HG03439 (cell line): ENCODE data around the gene PLSCR2.
"Not testable (repeated sequence)": the region's sequence is repeated elsewhere in the genome, so short reads cannot be mapped to it uniquely, and the experiment has no call there.

Experiments used
- ATAC-seq: cut with Tn5 transposase; IDR thresholded peaks from one replicate; pipeline ENCODE4 v1.9.1; 2021; ENCODE audit warnings: mild to moderate bottlenecking, moderate library complexity; ENCODE audit not compliant: unreplicated experiment

The PLSCR2 gene

DNA sequence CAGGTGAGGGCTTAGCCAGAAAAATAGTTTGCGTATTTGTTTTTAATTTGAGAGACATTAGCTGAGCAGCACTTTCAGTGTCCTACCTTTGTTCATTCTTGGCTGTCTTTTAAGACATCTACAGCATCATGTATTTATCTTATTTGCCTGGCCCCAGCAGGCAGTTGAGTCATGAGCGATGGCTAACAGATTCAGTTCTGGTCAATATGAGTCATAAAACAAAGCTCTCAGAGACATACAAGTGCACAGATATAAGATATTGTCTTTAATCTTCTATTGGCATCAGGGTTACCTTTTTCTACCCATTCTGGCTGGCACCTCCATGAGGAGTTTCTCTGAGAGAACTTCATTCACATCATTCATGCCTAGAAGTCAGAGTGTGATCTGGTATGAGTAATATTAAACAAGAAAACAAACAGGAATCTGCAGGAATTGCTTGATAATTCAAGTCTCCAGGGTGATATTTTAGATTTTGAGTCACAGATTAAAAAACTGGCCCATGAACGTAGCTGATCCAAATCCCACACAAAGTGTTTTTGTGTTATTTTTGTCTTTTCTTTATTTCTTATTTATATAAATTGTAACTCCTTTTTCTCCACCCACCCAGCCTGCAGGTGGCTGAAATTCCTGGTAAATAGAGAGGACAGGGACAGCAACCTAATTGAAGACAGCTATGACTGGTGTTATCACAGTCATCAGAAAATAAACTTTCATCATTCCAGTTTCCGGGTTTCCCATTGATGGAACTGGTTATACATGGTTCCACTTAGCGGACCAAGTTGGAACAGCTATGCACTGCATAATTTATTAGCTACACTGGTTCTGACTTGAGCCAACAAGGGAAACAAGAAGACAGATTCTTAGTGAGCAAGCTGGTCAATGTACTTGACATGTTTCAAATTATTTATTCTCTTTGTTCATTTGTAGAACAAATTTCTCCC lies 47.3 kb downstream of the PLSCR2 start:
- ATAC-seq, result no peak

DNA sequence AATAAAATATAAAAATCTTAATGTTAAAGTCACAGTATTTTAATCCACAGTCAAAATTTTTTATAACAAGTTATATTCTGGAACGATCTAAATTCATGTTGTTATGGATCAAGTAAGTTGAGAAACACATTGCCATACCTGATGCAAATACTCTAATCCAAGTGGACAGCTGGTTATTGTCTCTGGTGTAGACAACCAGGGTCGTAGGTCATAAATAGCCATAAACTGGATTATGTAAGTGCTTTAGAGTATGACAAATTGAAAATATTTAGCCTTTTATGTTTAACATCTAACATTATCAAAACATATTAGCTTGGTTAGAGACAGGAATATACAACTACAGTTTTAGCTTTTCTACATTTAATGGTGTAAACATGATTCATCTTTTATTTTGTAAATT lies 53.0 kb downstream of the PLSCR2 start:
- no peak for ATAC-seq

DNA sequence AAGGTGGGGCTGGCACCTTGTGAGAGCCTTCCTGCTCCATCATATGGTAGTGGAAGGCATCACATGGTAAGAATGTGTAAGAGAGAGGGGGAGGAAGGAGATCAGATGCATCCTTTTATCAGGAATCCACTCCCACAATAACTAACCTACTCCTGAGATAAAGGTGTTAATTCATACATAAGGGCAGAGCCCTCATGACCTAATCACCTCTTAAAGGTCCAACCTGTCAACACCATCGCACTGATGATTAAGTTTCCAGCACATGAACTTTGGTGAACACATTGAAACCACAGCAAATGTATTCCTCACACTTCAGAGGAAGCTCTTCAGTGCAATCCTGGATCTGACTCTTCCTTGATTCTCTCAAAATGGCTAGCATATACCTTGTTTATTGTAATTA lies 55.4 kb downstream of the PLSCR2 start:
- no peak for ATAC-seq

DNA sequence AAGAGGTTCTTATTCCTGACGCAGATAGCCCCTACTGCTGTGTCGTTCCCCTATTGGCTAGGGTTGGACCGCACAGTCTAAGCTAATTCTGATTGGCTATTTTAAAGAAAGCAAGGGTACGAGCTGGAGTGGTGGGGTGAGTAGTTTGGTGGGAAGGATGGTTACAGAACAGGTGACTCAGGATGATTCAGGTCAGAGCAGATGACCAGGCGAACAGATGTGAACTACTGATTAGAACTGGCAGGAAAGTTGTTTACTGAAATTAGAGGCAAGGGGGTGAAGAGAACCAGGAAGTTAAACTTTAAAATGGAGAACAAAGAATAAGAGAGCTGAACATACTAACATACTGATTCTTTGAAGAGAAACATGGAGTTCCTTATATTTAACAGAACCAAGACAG lies 56.6 kb downstream of the PLSCR2 start:
- not testable (repeated sequence) for ATAC-seq

DNA sequence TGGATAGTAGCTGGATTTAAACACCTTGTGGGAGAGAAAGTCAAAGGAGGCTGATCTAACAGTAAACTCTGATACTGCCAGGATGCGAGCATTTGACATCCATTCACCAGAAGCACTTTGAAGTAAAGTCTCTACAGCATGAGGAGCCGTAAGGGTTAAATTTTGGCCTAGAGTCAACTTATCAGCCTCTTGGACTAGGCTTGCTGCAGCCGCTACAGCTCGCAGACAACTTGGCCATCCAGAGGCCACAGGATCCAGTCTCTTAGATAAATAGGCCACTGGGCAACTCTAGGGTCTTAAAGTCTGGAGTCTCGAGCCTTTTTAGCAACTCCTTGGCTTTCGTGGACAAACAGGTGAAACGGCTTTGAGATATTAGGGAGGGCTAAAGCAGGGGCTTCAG lies 61.4 kb downstream of the PLSCR2 start:
- no peak for ATAC-seq

DNA sequence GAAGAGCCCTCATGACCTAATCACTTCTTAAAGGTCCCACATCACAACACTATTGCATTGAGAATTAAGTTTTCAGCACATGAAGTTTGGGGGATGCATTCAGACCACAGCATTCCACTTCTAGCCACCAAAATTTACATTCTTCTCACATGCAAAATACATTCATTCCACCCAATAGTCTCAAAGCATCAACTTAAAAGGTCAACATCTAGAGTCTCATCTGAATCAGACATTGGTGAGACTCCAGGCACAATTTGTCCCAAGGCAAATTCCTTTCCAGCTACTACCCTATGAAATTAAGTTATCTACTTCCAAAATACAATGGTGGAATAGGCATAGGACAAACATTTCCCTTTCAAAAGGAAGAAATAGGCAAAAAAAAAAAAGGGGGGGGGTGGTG lies 64.9 kb downstream of the PLSCR2 start:
- ATAC-seq, result no peak

DNA sequence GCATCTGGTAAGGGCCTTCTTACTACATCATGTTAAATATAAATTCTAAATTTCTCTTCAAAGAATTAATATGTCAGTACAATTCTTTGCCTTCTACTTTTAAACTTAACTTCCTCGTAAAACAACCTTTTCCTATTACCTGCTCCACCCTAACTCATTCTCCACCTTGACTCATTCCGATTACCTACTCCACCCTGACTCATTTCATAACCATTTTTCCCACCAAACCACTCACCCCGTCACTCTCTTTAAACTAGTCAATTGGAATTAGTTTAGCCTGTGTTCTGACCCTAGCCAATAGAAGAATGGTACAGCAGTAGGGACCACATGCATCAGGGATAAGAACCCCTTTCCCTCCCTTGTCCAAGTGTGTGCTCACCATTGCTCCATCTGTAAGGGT lies 65.6 kb downstream of the PLSCR2 start:
- ATAC-seq, result no peak

DNA sequence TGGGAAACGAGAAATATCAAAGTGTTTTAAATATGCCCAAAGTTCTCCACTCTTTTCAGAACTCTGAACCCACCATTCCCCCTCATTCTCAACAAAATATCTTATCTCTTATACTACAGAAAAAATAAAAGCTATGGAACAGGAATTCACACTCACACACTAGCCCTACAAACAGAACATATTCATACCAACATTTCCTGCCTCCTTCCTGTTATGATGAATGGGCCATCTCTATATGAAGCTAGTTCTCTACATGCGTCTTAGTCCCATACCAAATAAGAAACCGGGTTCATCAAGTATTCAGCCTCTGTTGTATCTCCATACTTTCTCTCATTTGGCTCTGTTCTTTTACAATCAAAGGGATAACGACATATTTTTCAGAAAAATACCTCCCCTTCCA lies 72.6 kb downstream of the PLSCR2 start:
- no peak for ATAC-seq

DNA sequence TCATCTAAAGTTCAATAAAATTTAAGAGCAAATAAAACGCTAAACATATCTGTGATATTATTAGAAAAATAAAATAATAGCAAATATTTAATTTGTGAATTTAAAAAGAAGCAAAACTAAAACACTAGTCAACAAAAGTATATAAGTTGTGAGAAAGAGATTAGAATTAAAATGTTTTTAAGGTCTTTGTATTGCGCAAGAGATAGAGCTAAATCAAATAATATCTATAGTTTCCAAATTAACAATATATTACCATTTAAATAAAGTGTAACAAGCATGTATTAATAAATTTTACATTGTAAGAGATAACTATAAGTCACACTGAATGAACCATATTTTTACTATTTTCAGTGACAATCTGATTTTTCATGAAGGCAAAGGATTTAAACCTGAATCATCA lies 74.2 kb downstream of the PLSCR2 start:
- ATAC-seq, result no peak

DNA sequence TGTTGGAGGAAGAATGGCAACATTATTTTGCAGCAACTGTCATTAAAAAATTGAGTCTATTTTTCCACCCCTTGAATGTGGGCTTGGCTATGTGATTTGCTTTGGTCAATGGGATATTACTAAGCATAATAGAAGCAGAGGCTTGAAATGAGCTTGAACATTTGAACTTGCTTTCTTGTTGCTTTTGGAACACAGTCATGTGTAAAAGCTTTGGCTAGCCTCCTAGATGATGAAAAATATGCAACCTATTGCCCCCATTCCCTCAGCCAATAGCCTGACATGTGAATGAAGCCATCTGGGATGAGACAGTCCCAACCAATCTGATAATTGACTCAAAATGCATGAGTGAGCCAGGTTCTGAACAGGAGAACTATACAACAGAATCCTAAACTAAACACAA lies 78.4 kb downstream of the PLSCR2 start:
- ATAC-seq, result no peak

DNA sequence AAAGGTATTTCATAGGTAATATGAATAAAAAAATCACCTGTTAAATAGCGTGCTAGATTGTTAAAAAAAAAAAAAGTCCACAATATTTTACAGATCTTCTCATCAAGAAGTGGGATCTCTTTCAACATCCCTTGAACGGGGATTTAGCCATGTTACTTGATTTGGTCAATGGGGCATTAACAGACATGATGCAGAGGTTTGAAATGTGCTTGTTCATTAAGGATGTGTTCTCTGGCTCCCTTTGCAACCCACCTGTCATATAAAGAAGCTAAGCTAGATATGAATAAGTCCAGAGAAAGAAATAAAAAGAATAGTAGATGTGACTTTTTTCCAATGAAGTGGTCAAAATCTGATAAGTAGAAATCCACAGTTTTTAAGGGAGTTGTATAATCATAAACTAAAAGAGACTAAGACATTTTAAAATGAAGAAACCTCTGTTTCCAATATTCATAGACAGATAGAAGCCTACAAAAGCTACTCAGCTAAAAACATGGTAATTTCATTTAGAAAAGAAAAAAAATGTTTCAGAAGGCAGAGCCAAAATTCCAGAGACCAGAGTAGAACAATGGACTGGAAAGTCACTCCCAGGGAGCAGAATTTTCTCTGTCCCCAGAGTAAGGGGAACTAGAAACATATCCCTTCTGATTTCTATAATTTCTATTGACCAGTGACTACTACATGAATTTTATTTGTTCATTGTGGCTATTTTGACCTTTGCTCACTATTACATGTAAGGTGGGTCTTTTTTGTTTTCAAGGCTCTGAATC lies 79.2 kb downstream of the PLSCR2 start:
- ATAC-seq, result no peak

DNA sequence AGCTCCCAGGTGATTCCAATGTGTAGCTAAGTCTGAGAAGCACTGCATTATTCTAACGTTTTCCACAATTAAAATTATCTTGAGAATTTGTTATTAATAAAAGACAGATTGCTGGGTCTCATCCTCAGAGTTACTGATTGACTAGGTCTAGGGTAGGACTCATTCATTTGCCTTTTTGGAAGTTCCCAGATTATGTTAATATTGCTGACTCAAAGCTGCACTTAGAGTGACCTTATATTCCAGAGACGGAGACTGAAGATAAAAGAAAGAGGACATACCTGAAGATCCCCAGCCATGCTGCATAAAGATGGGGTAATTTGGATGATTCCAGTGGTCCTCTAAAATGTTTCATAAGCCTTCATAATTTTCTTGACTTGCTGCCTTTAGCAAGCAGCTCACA lies 81.8 kb downstream of the PLSCR2 start:
- ATAC-seq, result no peak

DNA sequence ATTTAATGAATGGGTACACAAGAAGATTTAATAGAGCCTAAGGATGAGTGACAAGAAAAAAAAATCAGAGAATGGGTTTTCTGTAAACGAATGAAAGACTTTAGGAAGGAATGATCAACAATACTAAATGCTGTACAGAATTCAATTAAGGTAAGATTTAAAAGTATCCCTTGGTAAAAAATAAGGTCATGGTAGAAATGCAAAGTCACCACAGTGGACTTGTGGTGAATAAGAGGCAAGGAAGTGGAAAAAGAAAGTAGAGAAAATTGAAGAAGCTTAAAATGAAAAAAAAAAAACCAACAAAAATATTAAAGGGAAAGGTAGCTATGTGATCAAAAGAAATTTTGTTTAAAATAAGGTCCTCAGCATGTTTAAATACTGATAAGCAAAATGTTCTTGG lies 82.4 kb downstream of the PLSCR2 start:
- ATAC-seq, result no peak

DNA sequence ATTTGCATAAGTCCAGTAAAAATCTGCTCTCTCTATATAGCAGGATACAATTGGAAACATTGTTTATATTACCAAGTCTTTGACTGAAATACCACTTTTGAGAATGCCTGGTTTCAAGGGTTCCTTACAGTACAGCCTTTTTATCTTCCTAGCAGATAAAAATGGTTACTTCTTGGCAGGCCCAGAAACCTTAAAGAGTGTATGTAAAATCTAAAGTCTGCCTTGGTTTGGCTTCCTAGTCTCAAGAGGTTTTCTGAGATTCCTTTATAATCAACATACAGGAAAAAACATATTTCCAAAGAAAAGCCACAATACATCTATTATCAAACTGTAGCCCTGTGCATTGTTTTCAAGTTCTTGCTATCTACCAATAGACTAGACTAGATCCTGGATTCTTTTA lies 84.6 kb downstream of the PLSCR2 start:
- no peak for ATAC-seq
